GM21526 (cell line): ENCODE results near the gene BBX.
"Not testable (repeated sequence)": the region's sequence is repeated elsewhere in the genome, so short reads cannot be mapped to it uniquely, and the experiment has no call there.

Source experiments
- ATAC-seq: cut with Tn5 transposase; IDR thresholded peaks from one replicate; pipeline ENCODE4 v1.9.1; 2021; ENCODE audit warnings: moderate library complexity; ENCODE audit not compliant: unreplicated experiment, low FRiP score

BBX gene

DNA sequence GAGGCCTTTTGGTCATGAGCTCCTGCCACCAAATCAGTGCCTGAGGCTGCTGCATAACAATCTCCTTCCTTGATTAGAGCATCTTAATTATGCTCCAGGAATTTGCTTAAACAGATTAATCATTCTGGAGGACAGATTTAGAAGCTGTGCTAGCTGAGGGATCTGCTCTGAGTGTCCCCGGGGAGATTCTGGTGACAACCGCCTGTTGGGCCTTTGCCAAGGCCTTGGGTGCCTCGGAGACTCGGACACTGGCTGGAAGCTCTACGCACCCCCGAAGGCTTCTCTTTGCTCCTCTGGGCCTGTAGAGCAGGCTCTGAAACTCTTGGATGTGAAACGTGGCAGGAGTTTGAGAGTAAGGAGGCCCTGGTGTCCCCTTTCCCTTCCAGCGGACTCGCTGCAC, 304.0 kb downstream of the BBX start:
- ATAC-seq: no peak

DNA sequence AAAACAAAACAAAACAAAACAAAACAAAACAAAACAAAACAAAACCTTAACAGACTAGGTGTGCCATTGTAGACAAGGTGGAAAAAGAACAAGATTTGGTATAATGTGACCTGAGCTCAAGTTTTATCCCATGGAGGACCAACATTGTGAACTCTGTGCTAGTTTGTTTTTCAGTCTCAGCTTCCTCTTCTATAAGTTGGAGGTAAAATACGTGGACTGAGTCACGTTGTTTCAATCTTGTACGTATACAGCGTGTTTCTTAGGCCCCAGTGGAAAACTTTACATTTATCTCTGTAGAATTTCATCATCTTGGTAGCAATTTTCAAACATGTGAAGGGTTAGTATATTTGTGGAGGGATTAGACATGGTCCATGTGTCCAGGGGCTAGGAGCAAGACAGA, 306.4 kb downstream of the BBX start:
- ATAC-seq: no peak

DNA sequence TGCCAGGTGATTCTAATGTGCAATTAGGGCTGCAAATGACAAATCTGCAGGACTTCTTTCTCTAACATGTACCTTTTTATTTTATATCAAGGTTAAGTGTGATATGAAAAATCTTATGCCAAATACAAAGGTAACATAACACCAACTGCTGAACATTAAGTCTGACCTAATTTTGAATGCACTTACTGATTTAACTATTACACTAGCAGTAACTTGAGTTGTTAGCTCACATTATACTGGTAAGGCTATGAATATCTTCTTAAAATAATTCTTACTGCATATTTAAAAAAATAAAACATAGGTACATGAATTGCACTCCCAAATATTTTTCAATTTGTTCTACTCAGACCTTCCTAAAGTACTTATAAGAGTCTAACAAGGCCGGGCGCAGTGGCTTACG, 308.8 kb downstream of the BBX start:
- ATAC-seq: no peak

DNA sequence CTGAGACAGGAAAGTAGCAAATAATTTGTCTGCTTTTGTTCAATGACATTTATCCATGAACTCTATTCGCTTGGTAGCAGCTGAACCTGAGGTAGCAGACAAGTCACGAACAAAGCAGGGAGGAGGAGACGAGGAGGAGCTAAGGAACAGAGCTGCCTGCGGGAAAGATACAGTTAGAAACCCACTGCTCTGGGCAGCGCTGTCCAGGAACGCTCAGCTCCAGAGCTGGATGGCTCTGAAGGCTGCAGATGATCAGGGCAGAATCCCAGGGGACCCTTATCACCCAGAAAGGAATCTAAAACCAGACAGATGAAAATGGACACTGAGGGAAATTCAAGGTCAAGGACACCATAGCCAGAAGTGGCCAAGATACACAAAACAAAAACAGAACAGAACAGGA, 310.3 kb downstream of the BBX start:
- ATAC-seq: no peak

DNA sequence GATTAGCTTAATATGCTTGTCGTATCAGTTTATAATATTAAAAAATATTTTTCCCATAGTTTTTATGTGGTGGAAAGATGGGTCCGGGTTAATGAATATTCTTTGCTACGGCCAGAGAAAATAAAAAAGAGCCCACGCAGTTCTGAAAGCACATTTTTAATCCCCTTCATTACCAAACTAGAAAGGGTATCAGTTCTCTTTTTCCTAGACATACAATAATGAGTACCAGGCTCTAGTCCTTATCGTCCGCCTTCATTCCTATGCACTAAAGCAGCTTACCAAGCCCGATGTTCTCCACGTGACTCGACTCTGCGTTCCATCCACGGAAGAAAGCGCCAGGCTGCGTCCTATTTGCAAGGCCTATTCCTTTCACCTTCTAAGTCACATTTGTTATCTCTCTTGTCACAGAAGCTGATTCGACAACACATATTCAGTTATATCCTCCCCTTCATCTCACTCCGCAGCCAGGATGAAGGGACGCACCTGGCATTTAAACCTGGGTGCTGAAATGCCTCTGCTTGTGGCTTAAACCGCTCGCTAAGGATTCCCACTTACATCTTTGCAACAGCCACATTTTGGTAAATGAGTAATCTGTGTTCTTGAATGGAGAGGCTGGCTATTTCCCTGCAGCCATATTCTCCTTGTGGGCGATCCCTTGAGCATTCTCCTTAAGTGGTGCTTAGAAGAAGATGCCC, 311.1 kb downstream of the BBX start:
- ATAC-seq: no peak

DNA sequence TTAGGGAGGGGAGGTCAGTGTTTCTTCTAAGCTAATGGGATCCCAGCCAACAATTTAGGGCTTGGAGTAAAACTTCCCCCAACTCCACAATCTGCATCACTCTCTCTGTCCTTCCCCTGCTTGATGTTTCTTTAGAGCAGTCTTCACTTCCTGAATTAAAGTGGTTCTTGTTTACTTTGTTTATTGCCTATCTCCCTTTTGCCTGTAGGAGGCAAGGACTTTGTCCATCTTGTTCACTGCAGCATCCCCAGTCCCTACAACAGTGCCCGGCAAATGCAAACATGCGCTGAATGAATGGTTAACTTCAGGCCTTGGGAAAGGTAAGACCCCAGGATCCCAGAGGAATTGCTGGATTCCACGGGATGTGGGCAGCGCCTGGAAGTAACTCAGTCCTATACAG, 312.2 kb downstream of the BBX start:
- ATAC-seq: not testable (repeated sequence)

DNA sequence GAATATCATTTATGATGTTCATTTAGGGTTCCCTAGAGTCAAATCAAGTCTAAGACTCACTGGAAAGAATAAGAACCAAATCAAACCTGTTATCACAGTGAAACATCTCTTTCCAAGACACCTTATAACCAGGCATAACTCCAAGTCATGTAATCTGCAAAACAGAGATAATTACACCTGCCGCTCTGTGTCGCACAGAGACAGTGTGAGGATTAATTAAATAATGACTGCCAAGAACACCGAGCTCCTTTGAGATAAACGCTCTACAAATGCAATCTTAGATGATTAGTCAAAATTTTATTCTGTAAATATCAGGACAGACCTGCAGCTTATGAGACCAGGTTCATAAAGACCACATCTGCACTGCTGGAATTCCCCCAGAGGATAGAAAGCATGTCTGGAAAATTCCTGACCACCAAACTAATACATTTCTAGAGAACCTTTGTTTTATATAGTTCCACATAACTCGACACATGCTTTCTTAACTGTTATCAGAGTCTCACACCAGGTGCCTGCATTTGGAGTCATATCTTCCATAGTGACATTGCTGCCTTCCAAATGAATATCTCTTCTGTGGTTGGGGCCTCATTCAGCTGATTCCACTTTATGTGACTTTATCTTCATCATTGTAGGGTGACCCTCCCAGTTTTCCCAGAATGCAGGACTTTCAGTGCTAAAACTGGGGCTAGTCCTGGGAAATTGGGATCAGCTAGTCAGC, 315.3 kb downstream of the BBX start:
- no peak for ATAC-seq

DNA sequence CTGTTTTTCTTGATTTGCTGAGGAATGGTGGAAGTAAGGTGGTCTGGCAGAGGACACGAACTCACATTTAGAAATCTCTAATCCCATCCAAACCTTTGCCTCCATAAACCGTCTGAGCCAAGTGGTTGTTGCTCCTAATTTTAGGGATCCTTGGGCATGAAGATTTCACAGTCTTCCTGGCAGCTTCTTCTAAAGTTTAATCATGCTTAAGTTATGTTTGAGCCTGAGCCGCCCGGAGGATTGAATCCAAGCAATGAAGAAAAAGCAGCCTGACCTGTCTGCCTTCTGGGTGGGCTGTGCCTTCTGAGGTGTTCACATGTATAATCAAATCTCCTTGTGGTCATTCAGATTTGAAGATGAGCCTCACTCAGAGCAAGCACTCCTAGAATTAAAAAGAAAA, 319.1 kb downstream of the BBX start:
- ATAC-seq: no peak

DNA sequence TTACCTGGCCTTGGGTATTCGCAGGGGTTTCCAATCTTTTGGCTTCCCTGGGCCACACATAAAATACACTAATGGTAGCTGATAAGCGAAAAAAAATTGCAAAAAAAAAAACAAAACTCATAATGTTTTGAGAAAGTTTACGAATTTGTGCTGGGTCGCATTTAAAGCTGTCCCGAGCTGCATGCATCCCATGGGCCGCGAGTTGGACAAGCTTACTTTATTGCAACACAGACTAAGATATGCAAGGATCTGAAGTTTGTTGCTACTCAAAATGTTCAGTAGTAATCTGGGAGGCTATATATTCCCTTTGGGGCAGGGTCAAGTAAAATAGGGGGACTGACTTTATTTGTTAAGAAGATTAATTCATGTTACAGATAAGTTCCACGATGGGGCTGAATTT, 320.2 kb downstream of the BBX start:
- no peak for ATAC-seq

DNA sequence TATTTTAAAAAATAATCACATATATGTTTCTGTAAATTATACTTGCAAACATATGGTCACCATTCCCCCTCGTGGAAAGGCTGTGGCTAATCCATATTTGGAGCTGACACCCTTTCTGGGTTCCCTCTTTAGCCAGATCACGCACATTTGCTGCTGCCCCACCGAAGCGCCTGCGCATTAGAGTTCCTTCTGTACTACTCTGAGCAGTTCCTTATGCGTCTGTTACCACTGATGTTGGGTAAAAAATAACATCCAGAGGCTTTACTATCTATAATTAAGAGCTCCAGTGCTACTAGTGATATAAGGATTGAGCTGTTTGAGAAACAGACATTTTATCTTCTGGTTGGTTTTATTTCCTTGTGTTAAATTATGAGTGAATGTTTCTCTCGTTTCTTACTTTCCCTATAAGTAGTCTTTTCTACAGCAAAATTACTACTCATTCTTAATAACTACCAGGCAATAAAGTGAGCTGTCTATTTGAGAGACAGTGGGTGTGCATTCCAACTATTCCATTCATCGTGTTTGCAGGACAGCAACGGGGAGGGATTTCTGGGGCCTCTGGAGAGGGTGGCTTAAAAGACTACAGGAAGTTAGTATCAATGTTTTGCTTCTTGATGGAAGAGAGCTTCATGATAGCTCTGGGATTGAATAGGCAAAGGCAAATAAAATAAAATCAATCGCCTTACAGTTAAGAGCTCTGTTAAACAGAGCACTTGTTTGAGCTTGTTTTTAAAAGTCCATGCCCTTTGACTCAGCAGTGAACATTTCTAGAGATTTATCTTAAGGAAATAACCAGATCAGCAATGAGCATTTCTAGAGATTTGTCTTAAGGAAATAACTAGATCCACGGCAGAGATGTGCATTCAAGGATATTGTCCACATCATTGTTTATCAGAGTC, 322.9 kb downstream of the BBX start:
- no peak for ATAC-seq

DNA sequence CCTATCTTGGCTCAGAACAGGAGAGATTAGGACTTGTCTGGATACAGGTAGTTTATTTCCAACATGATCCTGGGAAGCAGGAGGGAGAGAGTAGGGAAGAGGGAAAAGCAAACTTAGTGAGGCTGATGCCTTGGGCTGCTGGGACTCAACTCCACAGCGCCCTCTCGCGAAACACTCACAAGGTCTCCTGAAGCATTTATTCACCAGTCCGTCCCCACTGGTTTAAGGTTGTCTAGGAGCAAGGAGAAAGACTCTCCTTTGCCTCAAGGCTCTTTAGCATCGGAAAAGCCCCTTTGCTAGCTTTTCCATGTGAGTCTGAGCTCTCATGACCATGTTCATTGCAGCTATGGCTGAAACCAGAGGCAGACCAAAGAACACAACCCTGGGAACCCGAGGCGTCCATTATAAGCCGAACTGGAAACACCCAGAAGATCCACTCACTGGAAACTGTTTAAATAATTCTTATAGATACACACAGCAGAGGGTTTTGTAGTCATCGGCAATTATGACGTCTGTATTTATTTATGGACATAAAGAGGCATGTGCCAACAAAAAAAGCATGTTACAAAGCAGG, 323.6 kb downstream of the BBX start:
- ATAC-seq: no peak

DNA sequence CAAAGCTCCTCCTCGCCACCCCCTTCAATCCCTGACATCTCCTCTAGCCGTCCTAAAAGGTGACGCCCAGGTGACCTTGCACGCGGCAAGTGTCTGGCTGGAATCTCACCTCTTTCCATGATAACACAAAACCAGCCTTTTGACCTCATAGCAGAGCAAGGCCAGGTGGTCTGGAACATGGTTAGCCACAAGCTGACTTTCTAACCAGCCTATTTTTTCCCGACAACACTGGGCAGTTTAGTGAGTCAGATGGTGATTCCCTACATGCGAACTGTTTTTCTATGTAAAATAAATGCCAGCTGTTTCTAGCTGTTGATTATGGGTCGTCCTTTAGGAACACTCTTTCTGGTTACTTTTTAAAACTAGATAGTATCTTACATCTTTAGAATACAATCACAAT, 325.0 kb downstream of the BBX start:
- no peak for ATAC-seq

DNA sequence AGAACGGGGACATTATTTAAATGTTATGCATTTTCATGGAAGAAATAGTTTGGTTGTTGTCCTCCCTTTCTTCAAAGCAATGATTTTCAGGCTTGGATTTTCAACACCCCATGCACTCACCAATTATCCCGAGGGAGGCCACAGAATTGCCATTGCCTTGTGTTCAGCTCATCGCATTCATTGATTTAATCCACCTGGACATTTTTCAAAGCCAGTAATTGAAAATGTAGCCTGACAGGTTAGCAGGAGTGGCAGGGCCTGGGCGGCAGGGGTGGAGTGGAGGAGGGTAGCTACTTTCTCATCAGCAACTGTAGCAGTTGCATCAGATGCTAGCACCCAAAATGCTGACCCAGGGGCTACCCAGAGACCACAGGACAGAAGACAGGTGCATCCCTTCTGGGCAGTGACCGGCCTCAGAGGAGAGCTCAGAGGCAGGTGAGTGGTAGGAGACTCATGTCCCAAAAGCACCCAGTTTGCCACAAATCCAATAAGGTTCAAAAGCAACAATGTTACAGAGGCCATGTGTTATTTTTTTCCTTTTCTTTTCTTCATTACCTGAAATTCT, 325.7 kb downstream of the BBX start:
- no peak for ATAC-seq

DNA sequence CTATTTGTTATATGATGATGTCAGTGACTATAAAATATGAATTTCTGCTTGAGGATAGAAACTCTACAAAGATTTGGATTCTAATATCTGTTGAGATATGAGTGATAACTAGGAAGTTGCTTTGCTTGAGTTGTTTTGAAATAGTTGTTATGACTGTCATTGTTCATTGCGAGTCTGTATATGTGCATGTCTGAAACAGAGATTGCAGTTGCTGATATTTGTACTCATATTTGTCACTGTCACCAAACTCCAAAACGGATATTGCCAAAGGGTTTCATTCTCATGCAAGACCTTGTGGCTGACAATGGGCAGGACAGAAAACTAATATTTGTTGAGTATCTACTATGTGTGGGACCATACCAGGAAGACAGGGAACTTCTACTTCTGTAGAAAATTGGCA, 327.9 kb downstream of the BBX start:
- no peak for ATAC-seq

DNA sequence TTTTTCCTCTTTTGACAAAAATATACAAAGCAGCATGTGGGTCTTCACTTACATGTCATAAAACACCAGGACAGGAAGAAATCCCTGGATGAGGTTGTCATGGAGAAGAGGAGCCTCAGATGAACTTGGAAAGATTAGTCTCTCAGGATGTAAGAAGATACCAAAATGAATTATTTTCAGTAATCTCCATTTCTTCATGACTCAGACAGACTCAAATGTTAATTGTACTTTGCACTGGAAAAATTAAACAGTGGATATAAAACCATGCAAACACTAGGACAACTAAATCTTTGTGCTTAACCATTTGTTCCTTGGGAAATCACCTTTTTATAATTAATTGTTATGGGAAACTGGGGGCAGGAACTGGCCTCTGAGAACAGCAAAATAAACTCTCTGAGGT, 331.1 kb downstream of the BBX start:
- no peak for ATAC-seq

DNA sequence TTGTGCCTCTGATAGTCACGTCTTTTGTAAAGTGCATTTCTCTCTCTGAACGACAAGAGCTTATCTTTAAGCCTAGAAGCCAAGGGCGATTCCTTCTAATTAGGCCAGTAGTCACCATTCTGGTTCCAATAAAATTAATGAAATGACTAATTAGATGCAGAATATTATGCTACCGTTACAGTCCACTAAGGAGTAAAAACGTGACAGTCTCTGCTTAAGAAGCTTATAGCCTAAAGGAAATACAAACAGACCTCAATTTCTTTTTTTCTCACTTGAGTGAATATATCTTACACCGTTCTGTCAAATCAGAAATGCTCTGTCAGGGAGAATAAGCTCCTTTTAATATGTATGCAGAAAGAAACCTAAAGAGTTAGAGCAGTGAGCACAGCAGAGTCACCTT, 332.0 kb downstream of the BBX start:
- ATAC-seq: no peak

DNA sequence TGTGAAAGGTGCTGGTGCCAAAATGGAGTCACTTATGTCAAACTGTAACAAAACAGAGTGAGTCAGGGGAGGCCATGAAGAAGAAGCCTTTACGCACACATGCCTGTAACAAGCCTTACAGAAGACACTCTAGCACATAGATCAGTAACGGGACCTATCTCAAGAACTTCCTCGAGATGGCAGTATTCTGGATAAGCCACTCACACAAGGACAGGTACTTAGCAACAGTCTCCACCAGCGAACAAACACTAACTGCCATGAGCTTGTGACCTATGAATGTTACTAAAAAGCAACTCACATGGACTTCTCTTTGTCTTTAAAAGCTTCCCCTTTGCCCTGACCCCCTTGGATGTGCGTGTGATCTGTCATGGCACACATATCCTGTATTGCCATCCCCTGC, 332.9 kb downstream of the BBX start:
- ATAC-seq: no peak

DNA sequence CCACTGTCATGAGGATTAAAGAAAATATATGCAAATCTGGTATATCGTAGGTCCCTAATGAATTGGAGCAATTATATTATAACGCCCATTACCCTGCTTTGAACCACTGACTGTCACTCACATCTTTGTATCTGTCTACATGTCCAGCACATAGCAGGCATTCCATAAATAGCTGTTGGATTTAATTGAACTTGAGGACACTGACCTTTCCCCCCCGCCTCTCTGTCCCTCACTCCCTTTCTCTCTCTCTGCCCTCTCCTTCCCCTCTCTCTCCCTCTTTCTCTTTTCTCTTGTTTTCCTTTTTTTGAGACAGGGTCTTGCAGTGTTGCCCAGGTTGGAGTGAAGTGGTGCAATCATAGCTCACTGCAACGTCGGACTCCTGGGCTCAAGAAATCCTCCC, 335.1 kb downstream of the BBX start:
- ATAC-seq: no peak

DNA sequence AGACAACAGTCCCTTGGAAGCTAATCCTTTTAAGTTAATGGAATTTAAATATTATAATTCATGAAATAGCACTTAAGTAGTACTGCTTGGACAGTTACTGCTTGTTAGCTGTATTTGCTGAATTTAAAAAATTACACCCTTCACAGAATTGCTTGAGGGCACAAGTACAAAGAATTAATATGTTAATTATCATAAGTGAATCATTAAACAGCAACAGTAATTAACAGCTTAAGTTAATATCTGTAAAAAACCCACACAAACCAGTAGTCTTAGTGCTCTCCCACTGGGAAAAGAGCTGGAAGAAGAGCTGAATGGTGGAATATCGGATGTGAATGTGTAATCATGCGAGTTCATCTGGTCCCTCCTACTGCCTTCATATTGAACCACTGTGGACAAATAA, 336.1 kb downstream of the BBX start:
- no peak for ATAC-seq
